T-helper 9 cell (primary cell): Measurements from ENCODE around the gene CLEC4M.

Experiments used
- DNase-seq: peaks from one replicate; pipeline ENCODE4 v3.0.0-alpha.2; 2020
- total RNA-seq, 2 donors: gene quantifications; one replicate each; lab custom pipeline; 2026; lab: John Stamatoyannopoulos, UW

CLEC4M gene, protein sequence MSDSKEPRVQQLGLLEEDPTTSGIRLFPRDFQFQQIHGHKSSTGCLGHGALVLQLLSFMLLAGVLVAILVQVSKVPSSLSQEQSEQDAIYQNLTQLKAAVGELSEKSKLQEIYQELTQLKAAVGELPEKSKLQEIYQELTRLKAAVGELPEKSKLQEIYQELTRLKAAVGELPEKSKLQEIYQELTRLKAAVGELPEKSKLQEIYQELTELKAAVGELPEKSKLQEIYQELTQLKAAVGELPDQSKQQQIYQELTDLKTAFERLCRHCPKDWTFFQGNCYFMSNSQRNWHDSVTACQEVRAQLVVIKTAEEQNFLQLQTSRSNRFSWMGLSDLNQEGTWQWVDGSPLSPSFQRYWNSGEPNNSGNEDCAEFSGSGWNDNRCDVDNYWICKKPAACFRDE
- 0 reads per million in 2 donors for total RNA-seq

DNA sequence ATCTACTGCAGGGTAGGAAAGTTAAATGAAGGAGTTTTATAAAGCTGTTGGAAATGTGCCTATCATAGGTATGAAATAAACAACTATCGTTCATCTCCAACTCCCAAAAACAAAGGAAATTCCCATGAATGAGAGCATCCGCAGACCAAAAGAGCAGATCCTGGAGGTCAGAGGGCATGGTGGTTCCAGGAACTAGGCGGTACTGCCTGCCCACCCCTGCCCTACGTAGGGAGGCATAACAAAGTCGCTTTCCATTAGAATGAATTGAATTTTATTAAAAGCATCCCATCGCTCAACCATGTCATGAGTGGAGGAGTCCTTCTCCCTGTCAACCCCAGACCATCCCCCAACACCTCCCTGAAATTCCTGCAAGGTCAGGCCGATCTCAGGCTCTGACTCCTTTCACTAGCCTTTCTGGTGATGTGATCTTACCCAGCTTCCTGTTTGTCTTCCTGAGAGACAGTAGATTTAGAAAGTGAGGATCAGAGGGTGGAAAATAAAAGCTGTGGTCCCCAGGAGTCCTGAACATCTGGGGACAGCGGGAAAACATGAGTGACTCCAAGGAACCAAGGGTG, at the start of gene CLEC4M:
TSS of gene CLEC4M (plus strand) at position 525 of the 575 bp plus-strand sequence. CDS start at position 549, 24 bp downstream.
- no peak for DNase-seq

DNA sequence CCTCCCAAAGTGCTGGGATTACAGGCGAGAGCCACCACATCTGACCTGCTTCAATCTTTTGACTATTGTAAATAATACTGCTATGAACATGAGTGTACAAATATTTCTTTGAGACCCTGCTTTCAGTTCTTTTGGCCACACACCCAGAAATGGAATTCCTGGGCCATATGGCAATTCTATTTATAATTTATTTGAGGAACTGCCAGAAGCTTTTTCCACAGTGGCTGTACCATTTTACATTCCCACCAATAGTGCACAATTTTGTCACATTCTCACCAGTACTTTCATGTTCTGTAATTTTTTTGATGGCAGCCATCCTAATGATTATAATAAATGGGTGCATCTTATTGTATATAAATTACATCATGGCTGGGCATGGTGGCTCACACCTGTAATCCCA, 47.4 kb upstream of the CLEC4M start:
- no peak for DNase-seq

DNA sequence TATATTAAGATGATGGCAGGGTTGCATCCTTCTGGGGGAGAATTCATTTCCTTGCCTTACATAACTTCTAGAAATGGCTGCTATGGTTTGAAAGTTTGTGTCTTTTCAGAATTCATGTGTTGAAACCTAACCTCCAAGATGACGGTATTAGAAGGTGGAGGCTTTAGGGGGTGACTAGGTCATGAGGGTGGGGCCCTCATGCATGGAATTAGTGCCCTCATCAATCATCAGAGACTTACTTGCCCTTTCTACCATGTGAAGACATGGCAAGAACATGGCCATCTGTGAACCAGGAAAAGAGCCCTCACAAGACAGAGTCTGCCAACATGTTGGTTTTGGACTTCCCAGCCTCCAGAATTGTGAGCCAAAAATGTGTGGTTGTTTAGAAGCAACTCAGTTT, 46.3 kb upstream of the CLEC4M start:
- DNase-seq = no peak

DNA sequence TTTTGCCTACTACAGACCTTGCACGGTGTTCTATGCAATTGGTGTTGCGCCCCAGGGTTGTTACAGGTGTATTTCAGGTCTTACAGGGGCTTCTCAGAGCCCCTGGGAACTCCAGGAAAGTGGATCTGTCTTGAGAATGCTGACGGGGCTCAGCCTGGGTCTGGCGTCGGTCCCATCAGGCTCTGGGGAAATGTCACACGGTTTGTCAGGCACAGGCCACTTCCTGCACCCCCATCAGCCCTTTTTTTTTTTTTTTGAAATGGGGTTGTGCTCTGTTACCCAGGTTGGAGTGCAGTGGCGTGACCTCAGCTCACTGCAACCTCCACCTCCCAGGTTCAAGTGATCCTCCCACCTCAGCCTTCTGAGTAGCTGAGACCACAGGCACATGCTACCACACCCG, 44.4 kb upstream of the CLEC4M start:
- no peak for DNase-seq

DNA sequence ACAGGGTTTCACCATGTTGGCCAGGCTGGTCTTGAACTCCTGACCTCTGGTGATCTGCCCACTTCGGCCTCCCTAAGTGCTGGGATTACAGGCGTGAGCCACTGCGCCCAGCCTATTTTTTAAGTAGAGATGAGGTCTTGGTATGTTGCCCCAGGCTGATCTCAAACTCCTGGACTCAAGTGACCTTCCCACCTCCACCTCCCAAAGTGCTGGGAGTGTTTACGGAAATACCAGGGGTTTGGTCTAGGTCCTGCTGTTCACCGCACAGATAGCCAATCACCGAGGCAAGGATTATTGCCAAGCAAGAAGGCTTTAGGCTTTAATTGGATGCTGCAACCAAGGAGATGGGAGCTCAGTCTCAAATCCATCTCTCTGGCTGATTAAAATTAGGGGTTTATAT, 42.7 kb upstream of the CLEC4M start:
- DNase-seq = no peak

DNA sequence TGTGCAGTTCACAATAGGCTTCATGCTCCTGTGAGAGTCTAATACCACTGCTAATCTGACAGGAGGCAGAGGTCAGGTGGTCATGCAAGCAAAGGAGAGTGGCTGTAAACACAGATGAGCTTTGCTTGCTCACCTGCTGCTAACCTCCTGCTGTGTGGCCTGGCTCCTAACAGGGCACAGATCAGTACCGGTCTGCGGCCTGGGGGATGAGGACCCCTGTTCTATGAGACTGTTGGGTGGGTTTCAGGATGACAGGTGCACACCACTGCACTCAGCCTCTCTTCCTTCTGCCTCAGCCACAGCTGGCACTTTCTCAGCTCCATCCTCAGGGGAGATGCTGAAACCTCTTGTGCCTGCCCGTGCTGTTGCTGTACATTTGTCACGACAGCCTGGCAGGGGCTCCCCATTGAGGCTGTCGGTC, 40.8 kb upstream of the CLEC4M start:
- no peak for DNase-seq

DNA sequence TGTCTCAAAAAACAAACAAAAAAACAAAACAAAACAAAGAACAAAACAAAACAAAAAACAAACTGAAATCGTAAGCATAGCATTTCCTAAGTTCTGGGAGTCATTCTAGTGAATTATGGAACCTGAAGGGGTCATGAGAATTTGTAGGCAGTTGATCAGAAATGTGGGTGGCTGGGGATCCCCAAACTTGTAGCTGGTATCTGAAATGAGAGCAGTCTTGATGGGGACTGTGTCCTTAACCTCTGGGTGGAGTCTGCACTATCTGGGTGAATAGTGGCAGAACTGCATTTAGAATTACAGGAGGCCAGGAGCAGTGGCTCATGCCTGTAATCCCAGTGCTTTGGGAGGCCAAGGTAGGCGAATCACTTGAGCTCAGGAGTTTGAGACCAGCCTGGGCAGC, 37.3 kb upstream of the CLEC4M start:
- no peak for DNase-seq

DNA sequence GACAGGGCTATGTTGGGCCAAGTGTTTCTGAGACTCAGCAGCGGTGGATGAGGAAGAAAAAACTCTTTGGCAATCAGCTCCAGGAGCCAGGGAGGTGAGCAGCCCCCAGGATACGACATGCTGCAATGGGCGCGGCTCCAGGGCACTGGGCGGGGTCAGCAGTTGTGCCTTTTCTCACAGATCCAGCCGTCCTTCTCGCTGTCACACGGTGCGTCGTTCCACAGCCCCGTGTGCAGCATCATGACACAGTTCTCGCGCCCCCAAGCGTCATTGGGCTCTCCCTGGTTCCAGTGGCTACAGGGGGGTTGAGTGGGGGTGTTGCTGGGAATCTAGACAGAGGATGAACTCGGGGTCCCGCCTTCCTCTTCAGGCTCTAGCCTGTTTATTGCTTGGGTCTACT, 33.8 kb upstream of the CLEC4M start:
- DNase-seq = no peak

DNA sequence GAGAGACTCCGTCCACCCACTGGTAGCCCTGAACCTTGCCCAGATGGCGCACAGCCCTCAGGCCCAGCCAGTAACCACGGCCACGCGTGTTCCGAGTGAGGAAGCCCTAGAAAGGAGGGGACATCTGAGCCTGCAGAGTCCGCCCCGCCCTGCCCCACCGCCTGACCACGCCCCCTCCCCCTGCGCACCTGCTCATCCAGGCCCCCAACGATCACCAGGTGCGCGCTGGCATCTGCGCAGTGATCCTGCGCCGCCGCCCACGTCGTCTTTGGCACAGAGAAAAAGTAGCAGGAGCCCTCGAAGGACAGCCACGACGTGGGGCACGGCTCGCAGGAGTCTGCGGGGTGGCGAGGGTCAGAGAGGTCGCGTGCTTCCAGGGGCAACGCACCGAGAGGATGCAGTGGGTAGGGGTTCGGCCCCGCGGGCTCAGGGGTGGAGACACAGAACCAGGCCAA, 33.2 kb upstream of the CLEC4M start:
- DNase-seq = no peak

DNA sequence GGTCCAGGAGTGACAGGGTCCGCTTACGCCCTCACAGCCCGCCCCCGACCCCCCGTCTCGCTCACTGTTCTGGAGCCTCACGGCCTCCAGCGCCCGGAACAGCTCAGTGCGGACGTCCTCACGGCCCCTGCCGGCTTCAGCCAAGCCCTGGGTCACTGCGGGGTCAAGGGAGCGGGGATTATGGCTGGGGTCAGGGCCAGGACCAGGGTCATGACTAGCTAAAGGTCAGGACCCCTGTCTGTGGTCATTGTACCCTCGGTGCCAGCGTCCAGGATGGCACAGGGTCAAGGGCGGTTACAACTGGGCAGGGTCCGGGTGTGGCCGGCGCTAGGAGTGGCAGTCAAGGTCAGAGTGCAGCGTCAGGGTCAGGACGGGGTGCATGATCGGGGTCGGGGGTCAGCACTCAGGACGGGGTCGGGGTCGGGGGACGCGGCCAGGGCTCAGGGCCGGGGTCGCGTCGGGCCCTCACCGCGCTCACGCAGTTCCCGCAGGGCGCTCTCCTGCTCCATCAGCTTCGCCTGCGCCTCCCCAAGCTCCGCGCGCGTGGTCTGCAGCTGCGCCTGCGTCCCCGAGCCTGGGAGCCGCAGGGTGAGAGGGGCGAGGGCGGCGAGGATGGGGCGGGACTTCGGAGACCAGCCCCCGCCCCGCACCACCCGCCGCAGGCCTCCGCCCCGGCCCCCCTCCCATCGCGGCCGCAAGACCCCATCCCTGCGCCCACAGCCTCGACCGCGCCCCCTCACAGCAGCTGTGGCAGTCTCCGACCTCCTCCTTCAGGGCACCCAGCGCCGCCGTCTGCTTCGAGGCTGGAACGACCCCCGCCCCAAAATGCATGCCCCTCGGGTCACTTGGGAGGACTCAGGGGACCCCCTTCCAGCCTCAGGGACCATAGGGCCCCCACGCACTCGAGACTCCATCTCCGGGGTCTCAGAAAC, 32.5 kb upstream of the CLEC4M start:
- no peak for DNase-seq

DNA sequence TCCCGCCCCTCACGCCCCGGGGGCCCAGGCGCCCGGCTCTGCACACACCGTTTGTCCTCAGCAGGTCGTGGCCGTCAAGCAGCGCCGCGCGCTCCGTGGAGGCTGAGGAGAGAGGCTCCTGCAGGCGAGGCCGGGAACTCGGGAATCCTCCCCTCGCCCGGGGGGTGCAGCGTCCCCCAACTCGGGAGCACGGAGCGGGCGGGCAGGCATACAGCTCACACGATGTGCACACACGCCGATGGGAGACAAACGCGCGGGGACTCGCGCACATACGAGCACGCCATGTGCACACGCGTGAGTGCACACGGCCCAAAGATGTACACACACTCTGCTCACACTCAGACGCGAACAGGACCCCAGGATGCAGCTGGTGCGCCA, 31.8 kb upstream of the CLEC4M start:
- DNase-seq = no peak

DNA sequence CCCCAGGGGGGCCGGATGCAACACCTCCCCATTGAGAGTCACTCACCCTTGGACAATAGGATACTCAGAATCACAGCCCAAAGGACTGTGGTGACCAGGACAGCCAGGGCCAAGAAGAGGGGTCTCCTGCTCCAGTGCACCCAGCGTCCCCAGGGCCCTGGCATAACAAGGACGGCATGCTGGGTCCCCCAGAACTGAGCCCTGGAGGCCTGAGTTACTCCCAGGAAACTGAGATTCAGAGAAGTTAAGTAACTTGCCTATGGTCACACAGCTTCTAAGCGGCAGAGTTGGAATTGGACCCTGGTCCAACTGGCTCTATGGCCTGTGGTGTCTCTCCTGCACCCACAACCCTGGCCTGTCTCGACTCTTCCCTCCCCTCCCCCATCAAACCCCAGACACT, 31.4 kb upstream of the CLEC4M start:
- no peak for DNase-seq

DNA sequence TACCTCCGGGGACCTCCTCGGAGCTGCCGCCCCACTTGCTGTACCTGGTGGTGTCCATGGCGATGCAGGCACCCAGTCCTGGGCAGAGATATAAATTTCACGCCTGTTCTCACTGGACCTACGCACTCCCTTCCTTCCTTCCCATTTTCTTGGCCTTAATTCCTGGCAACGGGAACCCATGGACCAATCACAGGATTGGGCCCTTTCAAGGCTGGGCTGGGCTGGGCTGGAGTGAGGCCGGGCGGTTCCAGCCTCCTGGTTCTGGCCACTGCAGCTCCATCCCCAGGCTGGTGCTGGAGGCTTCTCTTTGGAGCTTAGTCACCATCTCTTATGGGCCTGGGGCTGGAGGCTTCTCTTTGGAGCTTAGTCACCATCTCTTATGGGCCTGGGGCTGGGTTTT, 31.0 kb upstream of the CLEC4M start, which contains the start of gene CLEC4G:
TSS of gene CLEC4G (minus strand) at position 66 of the 400 bp plus-strand sequence. CDS start at position 58, 8 bp downstream.
- no peak for DNase-seq

DNA sequence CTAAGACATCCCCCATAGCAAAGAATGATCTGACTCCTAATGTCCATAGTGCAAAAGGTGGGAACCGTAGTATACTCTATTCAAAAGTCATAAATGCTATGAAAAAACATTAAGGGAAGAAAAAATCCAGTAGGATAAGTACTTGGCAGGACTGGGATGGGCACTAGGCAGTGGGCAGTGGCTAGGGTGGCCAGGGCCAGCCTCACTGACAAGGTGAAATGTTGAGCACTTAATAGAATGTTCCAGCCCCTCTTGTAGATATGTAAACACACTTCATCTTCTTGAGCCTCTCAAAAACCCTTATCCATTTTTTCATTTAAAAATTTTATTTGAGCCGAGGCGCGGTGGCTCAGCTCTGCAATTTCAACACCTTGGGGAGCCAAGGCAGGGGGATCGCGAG, 29.7 kb upstream of the CLEC4M start:
- no peak for DNase-seq

DNA sequence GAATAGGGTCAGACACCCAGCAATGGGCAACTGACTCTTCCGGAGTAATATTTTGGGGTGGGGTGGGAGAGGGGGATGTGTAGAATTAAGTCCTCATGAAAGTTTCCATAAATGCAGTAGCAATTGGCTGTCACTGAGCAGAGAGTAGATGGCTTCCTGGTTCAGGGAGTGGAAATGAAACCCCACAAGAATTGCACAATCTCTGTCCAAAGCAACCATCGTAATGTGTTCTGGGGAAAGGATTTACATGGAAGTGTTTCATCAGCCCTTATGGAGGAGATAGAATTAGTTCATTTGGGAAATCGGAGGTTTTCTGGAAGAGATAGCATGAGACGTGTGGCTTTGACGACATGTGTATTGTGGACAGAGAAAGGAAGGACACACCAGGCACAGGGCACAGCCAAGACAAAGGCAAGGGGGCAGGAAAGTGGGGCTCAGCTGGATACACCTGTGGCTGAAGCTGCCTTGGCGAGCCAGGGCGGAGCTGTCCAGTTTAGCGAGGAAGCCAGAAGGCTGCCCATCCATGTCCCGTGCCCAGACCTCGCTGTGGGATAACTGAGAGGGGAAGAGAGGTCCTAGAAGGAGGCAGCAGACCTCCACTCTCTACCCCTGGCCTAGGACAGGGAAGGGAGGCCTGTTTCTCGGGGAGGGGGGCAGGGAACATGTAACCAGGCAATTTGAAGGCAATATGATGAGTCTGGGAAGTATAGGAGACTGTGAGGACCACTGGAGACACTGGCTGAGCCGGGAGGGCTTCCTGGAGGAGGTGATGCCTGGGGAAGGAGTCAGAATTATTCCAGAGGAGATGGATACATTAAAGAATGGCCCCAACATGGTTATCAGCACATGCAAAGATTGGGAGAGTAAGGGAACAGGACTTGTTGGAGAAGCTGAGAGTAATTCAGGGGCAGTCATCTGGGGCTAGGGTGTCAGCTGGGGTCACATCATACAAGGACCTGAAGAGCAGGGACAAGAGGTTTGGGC, 28.5 kb upstream of the CLEC4M start:
- DNase-seq = no peak

DNA sequence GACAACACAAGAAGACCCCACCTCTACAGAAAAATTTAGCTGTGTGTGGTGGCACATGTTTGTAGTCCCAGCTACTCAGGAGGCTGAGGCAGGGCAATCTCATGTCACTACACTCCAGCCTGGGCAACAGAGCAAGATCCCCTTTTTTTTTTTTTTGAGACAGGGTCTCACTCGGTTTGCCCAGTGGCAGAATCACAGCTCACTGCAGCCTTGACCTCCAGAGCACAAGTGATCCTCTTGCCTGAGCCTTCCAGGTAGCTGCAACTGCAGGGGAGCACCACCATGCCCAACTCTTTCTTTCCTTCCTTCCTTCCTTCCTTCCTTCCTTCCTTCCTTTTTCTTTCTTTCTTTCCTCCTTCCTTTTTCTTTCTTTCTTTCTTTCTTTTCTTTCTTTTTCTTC, 26.9 kb upstream of the CLEC4M start:
- DNase-seq = no peak

DNA sequence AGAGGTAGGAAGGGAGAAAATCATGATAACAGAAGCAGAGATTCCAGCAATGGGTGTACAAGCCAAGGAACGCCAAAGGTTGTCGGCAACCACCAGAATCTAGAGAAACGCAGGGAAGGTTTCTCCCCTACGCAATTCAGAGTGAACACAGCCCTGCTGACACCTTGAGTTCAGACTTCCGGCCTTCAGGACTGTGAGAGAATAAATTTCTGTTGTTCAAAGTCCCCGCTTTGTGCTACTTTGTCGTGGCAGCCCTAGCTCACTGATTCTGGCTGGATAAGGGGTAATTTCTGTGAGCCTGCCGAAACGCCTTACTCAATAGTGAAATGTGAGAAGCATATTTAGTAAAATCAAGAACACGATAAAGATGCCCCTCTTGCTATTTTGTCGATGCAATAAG, 25.8 kb upstream of the CLEC4M start:
- no peak for DNase-seq

DNA sequence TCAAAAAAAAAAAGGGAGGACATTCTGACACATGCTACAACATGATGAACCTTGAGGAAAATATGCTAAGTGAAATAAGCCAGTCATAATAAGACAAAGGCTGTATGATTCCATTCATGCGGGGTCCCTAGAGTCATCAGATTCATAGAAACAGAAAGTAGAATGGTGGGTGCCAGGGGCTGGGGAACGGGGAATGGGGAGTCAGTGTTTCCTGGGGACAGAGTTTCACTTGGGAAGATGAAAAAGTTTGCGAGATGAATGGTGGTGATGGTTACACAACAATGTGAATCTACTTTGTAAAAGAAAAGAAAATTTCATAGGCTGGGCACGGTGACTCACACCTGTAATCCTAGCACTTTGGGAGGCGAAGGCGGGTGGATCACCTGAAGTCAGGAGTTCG, 25.0 kb upstream of the CLEC4M start:
- DNase-seq = no peak

DNA sequence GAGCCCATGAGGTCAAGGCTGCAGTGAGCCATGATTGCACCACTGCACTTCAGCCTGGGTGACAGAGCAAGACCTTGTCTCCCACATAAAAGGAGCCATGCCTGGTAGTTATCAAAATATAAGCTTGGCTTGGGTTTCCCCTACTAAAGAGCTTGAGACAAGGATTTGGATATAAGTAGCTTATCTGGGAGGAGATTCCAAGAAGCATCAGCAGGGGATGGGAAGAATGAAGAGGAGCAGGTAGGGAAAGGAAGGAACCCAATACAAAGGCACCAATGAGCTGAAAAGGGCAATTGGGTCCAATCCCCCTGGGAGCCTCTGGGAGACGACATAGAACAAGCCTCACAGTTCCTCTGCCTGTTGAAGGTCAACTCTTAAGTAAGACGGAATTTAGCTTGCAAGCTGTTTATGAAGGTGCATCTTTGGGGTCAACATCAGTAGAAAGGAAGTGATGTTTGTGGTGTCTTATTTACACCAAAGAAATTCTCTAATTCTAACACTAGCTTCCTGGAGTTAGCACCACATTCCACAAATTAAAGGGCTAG, 23.8 kb upstream of the CLEC4M start:
- DNase-seq = no peak

DNA sequence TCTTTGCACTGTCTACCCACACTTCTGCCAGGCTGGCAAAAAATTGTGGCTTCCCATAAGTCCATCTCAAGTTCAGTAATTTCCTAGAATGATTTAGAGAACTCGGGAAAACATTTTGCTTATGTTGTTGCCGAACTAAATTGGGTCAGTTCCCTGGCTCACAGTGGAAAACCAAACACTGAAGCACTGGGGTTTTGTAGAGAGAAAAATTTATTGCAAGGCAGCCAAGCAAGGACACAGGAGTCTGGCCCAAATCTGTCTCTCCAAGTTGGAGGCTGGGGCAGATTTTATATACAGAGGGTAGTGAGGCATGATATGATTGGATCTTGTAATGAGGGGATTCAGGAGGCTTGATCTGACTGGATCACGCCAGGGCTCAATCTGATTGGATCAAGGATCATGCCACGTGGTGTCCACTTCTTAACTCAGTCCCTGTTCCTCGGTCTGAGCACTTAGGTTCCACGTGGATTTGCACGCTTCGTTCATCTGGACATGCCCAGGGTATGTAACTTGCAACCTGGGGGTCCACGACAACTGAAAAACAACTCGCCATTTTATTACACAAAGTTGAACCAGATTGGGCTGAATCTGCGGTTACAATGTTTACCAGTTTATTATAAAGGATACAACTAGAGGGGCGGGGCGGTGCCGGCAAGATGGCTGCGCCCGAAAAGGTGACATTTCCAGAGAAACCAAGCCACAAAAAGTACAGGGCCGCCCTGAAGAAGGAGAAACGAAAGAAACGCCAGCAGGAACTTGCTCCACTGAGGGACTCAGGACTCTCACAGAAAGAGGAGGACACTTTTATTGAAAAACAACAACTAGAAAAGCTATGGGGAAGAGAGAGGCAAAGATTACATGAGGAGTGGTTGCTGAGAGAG, 23.0 kb upstream of the CLEC4M start:
- no peak for DNase-seq

DNA sequence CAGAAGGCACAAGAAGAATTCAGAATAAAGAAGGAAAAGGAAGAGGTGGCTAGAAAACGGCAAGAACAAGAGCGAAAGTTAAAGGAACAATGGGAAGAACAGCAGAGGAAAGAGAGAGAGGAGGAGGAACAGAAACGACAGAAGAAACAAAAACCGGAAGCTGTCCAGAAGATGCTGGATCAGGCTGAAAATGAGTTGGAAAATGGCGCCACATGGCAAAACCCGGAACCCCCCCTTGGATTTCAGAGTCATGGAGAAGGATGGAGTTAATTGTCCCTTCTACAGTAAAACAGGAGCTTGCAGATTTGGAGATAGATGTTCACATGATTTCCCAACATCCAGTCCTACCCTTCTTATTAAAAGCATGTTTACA, 22.4 kb upstream of the CLEC4M start:
- no peak for DNase-seq
